Hepatocyte (in vitro differentiated cells): ENCODE data around the gene PKP4. TPM values are rescaled to one million over a fixed set of nuclear protein-coding genes. Genes with fewer than 3 reads are reported as not detected.
A peak's percentile ranks its signal among the peaks of the same experiment; 100 is the strongest.
"Not testable (repeated sequence)": the region's sequence is repeated elsewhere in the genome, so short reads cannot be mapped to it uniquely, and the experiment has no call there.

Source experiments
- DNase-seq: peaks from one replicate; pipeline ENCODE4 v3.0.0-alpha.2; 2016; ENCODE audit warnings: low spot score
- H2AFZ ChIP-seq: fragments of 200-600 bp; sonication (generic); 2 replicates; pipeline ENCODE4 v1.6.0; 2016; ENCODE audit warnings: antibody characterized with exemption, mild to moderate bottlenecking
- H3K27ac ChIP-seq: fragments of 200-600 bp; sonication (generic); 2 replicates; pipeline ENCODE4 v1.5.1; 2016; ENCODE audit warnings: mild to moderate bottlenecking
- H3K27me3 ChIP-seq: fragments of 200-600 bp; sonication (generic); 2 replicates; pipeline ENCODE4 v1.6.1; 2016
- H3K36me3 ChIP-seq: fragments of 200-600 bp; sonication (generic); replicated peaks from 2 replicates; pipeline ENCODE4 v1.5.1; 2016; ENCODE audit warnings: low read depth; ENCODE audit not compliant: insufficient read depth
- H3K4me1 ChIP-seq: fragments of 200-600 bp; sonication (generic); 2 replicates; pipeline ENCODE4 v1.5.1; 2016; ENCODE audit warnings: mild to moderate bottlenecking, moderate library complexity; ENCODE audit not compliant: insufficient read depth
- H3K4me2 ChIP-seq: fragments of 200-600 bp; sonication (generic); 2 replicates; pipeline ENCODE4 v1.6.0; 2016
- H3K4me3 ChIP-seq: fragments of 200-600 bp; sonication (generic); 2 replicates; pipeline ENCODE4 v1.5.1; 2016; ENCODE audit warnings: mild to moderate bottlenecking
- H3K79me2 ChIP-seq: fragments of 200-600 bp; sonication (generic); 2 replicates; pipeline ENCODE4 v1.6.0; 2017; ENCODE audit warnings: mild to moderate bottlenecking
- H3K9me2 ChIP-seq: fragments of 200-600 bp; sonication (generic); replicated peaks from 2 replicates; pipeline ENCODE4 v1.6.0; 2017; ENCODE audit warnings: mild to moderate bottlenecking; ENCODE audit not compliant: insufficient read depth
- H3K9me3 ChIP-seq: fragments of 200-600 bp; sonication (generic); 2 replicates; pipeline ENCODE4 v1.5.1; 2016; ENCODE audit warnings: low read depth, mild to moderate bottlenecking
- H4K20me1 ChIP-seq: fragments of 200-600 bp; sonication (generic); 2 replicates; pipeline ENCODE4 v1.6.0; 2016; ENCODE audit warnings: mild to moderate bottlenecking; ENCODE audit not compliant: insufficient read depth, poor library complexity, severe bottlenecking
- EZH2 ChIP-seq: fragments of 200-600 bp; sonication (generic); IDR thresholded peaks from 2 replicates; pipeline ENCODE4 v1.6.1; 2016; ENCODE audit warnings: antibody characterized with exemption, mild to moderate bottlenecking, borderline replicate concordance
- EZH2phosphoT487 ChIP-seq: fragments of 200-600 bp; sonication (generic); IDR thresholded peaks from one replicate; pipeline ENCODE4 v1.6.1; 2018; ENCODE audit warnings: antibody characterized with exemption, mild to moderate bottlenecking, low read depth, moderate library complexity; ENCODE audit not compliant: unreplicated experiment, severe bottlenecking
- WGBS: methylation state at CpG from one replicate; pipeline ENCODE4 v1.1.6; 2016; ENCODE audit warnings: low lambda C conversion rate; ENCODE audit errors: missing lambda C conversion rate; 5-methylcytosine and 5-hydroxymethylcytosine counted together
- polyA plus RNA-seq: library from polyadenylated mRNA; unstranded; fragments of >200 nt; fragmentation: Nextera tagmentation; extraction: Ambion mirVana; gene quantifications from 2 replicates; pipeline ENCODE4 v1.2.1, GENCODE V29; 2016
- total RNA-seq: library from RNA; depleted of rRNA; stranded (reverse); fragments of >200 nt; gene quantifications from 2 replicates; pipeline ENCODE4 v1.2.3, GENCODE V29; 2014
- TF ChIP-seq, protein P1 (sequence below): fragments of 200-600 bp; sonication (generic); IDR thresholded peaks from 2 replicates; pipeline ENCODE4 v1.5.1; 2016; ENCODE audit warnings: antibody characterized with exemption, mild to moderate bottlenecking; ENCODE audit not compliant: poor library complexity

PKP4 gene
- total and polyA plus RNA-seq, 2 experiments from 2014 or later, result 10.6 to 32.2 TPM

DNA sequence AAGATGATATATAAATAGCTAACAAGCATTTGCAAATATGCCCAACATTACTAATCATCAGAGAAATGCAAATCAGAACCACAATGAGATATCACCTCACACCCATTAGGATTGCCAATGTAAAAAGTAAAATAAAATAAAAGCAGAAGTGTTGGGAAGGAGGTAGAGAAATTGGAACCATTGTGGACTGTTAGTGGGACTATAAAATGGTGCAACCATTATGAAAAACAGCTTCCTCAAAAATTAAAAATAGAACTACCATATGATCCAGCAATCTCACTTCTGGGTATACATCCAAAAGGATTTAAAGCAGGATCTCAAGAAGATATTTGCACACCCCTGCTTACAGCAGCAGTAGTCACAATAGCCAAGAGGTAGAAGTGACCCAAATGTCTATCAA is 238.6 kb downstream of the PKP4 start:
- TF ChIP-seq, protein P1, sequence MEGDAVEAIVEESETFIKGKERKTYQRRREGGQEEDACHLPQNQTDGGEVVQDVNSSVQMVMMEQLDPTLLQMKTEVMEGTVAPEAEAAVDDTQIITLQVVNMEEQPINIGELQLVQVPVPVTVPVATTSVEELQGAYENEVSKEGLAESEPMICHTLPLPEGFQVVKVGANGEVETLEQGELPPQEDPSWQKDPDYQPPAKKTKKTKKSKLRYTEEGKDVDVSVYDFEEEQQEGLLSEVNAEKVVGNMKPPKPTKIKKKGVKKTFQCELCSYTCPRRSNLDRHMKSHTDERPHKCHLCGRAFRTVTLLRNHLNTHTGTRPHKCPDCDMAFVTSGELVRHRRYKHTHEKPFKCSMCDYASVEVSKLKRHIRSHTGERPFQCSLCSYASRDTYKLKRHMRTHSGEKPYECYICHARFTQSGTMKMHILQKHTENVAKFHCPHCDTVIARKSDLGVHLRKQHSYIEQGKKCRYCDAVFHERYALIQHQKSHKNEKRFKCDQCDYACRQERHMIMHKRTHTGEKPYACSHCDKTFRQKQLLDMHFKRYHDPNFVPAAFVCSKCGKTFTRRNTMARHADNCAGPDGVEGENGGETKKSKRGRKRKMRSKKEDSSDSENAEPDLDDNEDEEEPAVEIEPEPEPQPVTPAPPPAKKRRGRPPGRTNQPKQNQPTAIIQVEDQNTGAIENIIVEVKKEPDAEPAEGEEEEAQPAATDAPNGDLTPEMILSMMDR, result no peak
- TF ChIP-seq EZH2phosphoT487 (no peak), EZH2 (no peak)
- Histone ChIP-seq H3K27ac (no peak overlapping the region), H3K4me3 (no peak overlapping the region), H4K20me1 (no peaks in the 10 kb centered on the region), H3K9me2 (no peaks in the 10 kb centered on the region), H3K4me2 (no peak overlapping the region), H3K4me1 (no peaks in the 10 kb centered on the region), H3K36me3 (no peaks in the 10 kb centered on the region), H3K79me2 (no peaks in the 10 kb centered on the region), H3K9me3 (peaks cover 9% of the 10 kb centered on the region), H3K27me3 (no peaks in the 10 kb centered on the region), H2AFZ (no peak overlapping the region)
- DNase-seq, result no peak

DNA sequence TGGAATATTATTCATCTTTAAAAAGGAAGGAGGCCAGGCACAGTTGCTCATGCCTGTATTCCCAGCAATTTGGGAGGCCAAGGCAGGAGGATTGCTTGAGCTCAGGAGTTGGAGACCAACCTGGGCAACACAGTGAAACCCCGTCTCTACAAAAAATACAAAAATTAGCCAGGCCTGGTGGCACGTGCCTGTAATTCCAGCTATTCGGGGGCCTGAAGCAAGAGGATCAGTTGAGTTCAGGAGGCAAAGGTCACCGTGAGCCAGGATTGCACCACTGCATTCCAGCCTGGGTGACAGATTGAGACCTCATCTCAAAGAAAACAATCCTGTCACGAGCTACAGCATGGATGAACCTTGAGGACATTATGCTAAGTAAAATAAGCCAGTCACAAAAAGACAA is 239.0 kb downstream of the PKP4 start:
- H3K79me2 ChIP-seq, result not testable (repeated sequence)

DNA sequence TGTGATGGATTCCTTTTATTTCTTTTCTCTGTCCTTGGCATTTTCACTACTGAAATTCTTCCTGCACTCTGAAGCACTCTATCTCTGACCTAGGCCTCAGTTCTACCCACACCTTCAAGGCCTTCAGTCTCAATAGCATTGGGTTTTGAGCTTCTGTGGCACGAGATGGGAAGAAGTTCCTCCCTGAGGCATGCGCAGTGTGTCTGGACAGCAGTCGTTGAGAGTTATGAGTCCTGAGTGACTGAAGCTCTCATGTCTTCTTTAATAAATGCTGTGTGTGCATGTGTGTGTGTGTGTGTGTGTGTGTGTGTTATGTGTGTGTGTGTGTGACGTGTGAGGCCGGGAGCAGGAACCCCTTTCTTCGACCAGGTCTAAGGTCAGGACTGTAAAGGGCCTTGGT is 242.6 kb downstream of the PKP4 start:
- Histone ChIP-seq H3K36me3 (no peaks in the 10 kb centered on the region), H3K79me2 (no peaks in the 10 kb centered on the region), H2AFZ (no peak overlapping the region), H3K4me1 (no peaks in the 10 kb centered on the region), H3K4me3 (no peak overlapping the region), H4K20me1 (no peaks in the 10 kb centered on the region), H3K27me3 (no peaks in the 10 kb centered on the region), H3K4me2 (no peak overlapping the region), H3K27ac (no peak overlapping the region), H3K9me2 (no peaks in the 10 kb centered on the region), H3K9me3 (peaks cover 9% of the 10 kb centered on the region)
- DNase-seq, result no peak
- 93% methylated on average over 6 of the region's 6 CpGs for WGBS
- TF ChIP-seq, protein P1, result no peak

More for the DNA sequence above, 239.0 kb downstream of the PKP4 start:
- peak; percentile 28 for DNase-seq
- not testable (repeated sequence) for H3K36me3 ChIP-seq, H4K20me1 ChIP-seq, H3K27ac ChIP-seq, H3K4me2 ChIP-seq, H3K4me1 ChIP-seq, H3K27me3 ChIP-seq, H3K9me3 ChIP-seq, H3K9me2 ChIP-seq, H3K4me3 ChIP-seq, H2AFZ ChIP-seq
- 56% methylated on average over 5 of the region's 5 CpGs for whole genome bisulfite sequencing

DNA sequence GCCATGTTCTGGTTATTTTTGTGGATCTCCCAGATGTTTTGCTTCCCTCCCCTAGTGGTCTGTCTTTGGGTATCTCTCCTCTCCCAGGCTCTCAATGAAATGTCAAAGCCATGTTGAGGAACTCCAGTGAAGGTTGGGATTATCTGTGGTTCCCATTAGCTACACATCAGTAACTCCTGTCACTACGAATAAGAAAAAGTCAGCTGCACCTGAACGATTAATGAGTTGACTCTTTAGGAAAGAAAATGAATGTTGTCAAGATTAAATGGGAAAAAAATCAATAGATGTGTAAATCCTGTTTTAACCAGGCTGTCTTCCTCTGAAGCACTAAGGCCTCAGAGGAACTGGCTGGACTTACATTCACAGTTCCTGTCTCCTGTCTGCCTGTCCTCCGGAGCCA is 244.3 kb downstream of the PKP4 start:
- no peaks in the 10 kb centered on the region for H3K4me1 ChIP-seq
- H3K9me2 ChIP-seq, result no peaks in the 10 kb centered on the region
- no peak overlapping the region for H3K4me3 ChIP-seq
- no peaks in the 10 kb centered on the region for H3K27me3 ChIP-seq
- H2AFZ ChIP-seq, result no peak overlapping the region
- DNase-seq, result no peak
- 79% methylated on average over 3 of the region's 3 CpGs for WGBS
- H3K4me2 ChIP-seq, result no peak overlapping the region
- no peak overlapping the region for H3K27ac ChIP-seq
- peaks cover 9% of the 10 kb centered on the region for H3K9me3 ChIP-seq
- TF ChIP-seq EZH2phosphoT487 (no peak), EZH2 (no peak)
- TF ChIP-seq, protein P1, result no peak
- no peaks in the 10 kb centered on the region for H3K36me3 ChIP-seq
- no peaks in the 10 kb centered on the region for H4K20me1 ChIP-seq
- no peaks in the 10 kb centered on the region for H3K79me2 ChIP-seq
